TTC549 (cell line): Measurements from ENCODE around the gene LHCGR.
"Not testable (repeated sequence)": the region's sequence is repeated elsewhere in the genome, so short reads cannot be mapped to it uniquely, and the experiment has no call there.

ENCODE experiments used
- FAIRE-seq: peaks from 2 replicates; lab custom pipeline; 2012; peaks lifted over from hg19 to GRCh38; lab: Jason Lieb, UNC

The LHCGR gene

DNA sequence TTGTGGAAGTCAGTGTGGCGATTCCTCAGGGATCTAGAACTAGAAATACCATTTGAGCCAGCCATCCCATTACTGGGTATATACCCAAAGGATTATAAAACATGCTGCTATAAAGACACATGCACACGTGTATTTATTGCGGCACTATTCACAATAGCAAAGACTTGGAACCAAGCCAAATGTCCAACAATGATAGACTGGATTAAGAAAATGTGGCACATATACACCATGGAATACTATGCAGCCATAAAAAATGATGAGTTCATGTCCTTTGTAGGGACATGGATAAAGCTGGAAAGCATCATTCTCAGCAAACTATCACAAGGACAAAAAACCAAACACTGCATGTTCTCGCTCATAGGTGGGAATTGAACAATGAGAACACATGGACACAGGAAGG, 16.3 kb downstream of the LHCGR start:
- FAIRE-seq: not testable (repeated sequence)

DNA sequence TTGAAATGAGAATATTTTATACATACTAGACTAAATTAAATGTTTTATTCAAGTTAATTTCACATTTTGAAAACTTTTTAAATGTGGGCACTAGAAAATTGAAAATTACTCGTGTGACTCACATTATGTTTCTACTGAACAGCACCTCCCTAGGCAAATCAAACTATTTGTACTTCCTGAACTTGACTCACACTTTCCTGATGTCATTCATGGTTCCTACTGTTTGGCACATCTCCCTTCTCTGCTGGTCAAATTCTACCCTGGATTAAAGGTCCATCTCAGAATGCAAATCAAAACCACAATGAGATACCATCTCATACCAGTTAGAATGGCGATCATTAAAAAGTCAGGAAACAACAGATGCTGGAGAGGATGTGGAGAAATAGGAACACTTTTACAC, 16.7 kb downstream of the LHCGR start:
- FAIRE-seq: no peak

DNA sequence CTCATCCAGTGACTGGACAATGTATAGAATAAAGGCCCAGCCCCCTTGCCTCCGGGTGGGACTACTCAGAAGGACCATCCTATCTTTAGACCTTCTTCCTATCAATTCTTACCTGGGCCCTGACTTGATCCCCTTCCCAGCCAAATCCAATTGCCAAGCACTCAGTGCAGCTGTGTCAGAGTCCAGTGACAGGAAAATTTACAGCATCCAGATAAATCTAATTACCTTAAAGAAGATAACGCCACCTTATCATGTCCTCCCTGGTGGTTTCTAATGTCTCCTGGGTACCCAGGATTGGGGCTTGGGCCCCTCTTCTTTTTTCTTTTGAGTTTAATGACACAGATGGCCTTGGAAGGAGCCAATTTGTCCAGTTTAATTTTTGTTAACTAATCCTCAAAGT, 19.3 kb downstream of the LHCGR start:
- FAIRE-seq: no peak

DNA sequence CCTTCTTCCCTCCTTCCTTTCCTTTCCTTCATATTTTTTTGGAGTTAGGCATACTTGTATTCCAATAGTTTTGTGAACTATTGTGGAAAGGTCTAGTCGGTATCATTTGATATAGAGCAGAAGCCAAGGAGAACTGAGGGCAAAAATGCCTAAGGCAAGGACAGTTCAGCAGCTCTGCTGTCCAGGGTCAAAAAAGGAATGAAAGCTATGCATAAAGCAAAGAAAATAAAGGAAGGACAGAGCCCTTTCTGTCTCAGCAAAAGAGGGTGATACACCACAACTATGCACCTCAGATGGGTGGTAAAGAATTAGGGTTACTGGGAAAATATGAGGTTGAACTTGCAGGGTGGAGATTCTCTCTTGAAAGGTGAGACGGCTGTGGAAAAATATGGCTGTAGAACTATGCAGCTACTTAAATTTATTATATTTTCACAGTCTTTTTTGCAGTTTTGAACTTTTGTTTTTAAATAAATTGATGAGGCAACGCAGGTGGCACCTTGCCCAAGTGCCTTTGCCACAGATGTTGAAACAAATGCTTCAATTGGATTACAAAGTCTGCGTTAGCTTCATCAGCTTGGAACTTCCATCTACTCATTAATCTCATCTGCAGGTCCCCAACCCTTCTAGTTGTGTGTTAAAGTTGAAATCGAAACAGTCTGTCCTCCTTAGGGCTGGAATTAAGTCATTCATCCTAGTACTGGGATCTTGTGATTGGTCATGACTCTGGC, 20.8 kb downstream of the LHCGR start:
- FAIRE-seq: no peak

DNA sequence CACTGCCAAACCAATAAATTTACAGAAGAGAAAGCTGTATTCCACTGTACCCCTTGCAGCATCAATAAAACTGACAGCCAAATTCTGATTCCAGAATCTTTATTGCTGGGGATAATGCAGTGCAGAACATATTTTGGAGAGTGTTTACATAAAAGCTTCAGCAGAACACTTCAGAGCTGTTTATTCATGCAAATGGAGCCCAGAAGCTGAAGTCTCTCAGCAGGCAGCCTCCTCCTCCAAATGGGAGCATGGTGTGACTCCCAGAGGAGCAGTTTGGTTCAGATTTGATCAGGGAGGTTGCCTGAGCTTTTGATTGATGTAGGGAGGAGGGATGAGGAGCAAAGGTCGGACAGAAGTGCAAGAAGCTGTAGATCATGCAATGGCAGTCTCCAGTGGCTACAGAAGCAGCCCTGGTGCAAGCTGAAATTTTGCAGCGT, 22.4 kb downstream of the LHCGR start:
- no peak for FAIRE-seq

DNA sequence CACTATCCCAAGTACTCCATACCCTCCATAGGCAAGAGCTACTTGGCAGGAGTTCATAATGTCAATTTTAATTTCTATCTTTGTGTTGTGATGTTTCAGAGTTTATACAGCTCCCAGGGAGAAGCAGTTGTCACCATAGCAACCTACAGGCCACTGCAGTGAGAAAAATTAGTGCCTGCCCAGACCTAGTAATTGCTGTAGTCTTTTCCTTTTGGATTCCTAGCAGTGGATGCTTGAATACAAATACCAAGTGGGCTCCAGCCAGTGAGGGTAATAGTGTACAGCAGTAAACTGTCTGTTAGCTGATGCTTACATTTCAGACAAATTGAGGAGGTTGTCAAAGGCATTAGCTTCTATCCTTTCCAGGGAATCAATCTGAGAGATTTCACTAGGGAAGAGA, 26.7 kb downstream of the LHCGR start:
- no peak for FAIRE-seq

DNA sequence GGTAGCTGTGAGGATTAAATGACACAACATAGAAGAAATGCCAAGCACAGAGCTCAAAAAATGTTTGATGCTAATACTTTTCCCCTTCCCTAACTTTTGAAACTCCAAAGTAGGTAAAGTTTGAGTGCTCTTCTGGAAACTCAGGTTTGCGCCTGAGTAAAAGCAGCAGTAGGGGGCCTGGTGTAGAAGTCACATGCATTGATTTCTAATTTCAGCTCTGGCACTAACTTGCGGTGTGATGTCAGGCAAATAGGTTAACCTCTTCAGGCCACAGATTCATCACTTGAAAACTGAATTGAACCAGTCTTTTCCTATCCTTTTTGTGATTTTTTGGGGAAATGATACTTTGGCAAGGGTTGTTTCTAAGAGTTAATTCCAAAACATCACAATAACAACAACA, 27.2 kb downstream of the LHCGR start:
- no peak for FAIRE-seq

DNA sequence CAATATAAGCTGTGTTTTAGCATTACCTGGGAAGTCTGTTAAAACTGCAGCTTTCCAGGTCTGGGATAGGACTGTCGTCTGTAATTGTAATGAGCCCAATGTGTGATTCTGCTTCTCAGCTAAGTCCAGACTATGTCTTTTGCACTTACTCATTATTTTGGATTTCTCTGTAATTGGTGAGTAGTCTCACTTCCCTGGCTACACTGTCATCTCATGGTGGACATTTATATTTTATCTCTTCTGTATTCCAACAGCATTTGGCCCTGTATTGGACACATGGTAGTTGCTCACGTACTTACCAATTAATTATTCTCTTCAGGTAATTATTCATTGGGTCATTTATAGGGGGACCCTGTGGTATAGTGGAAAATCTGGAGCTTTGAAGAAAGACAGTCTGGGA, 28.0 kb downstream of the LHCGR start:
- FAIRE-seq: no peak

DNA sequence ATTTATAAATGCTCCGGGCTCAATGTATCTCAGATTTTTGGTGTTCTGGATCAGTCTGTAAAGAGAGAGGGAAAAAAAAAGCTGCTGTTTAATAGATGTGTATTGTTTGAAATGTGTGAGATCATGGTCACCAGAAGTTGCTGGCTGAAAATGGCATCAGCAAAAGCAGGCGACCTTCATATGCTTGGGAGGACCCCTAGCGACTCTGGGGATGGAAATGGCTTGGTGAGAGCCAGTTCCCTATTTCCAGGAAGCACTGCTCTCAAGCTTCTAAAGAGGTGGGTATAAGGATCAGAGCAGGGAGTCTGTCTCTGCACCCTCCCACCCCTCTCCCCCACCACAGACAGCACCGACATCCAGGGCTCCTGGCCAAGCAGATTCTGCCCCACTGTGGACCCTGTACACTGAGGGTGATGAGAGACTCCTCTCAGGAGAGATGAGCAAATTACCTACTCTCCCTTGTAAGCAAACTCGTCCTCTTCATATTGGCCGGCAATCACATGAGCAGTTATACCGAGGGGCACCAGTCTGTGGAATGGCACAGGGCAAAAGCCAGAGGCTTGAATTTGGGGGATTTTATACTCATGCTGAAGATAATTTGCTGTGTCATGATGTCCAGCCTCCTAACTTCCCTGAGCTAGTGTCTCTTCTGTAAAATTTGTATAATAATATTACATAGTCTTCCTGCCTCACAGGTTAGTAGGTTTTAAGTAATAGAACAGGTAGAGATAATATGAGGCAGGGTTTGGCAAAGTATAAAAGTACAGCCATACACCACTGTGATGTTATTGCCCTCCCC, 29.6 kb downstream of the LHCGR start:
- FAIRE-seq: no peak

DNA sequence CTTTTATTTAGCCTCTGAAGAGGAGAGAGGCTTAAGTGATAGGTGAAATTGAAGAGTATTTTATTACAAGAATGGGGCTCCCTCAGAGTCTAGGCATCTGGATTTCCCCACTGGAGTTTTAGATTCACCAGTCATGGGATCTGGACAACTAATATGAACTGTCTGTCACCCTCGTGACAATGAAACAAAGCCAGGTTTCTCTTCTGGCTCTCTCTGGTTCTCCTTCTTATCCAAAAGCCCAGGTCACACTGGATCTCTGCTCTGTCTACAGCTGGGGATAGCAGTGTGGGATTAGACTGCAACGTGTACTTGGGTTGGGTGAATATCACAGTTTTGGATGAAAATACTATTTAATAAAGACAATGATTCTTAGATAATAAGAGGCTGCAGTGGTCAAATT, 31.2 kb downstream of the LHCGR start:
- FAIRE-seq: no peak

DNA sequence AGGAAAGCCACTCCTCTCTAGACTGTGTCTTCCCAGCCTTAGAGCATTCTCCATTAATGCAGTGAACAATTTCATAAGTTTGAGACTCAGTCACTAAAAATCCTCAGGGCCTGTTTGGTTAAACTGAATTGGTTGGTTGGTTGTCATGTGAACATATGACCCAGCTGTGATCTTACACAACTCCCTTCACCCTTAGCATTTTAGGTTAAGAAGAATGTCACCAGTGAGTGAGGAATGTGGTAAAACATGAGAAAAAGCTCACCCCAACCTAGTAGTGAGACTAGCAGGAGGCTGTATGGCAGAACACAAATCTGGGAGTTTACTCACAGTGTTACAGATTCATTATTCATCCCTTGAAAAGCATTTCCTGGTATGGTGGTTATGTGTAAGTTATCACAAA, 32.4 kb downstream of the LHCGR start:
- no peak for FAIRE-seq

DNA sequence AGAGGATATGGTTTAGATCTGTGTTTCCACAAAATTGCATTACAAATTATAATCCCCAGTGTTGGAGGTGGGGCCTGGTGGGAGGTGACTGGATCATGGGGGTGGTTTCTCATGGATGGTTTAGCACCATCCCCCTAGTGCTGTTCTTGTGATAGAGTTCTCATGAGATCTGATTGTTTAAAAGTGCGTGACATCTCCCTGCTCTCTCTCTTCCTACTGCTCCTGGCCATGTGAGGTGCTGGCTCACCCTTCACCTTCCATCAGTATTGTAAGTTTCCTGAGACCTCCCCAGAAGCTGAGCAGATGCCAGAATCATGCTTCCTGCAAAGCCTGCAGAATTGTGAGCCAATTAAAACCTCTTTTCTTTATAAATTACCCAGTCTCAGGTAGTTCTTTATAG, 33.1 kb downstream of the LHCGR start:
- no peak for FAIRE-seq

DNA sequence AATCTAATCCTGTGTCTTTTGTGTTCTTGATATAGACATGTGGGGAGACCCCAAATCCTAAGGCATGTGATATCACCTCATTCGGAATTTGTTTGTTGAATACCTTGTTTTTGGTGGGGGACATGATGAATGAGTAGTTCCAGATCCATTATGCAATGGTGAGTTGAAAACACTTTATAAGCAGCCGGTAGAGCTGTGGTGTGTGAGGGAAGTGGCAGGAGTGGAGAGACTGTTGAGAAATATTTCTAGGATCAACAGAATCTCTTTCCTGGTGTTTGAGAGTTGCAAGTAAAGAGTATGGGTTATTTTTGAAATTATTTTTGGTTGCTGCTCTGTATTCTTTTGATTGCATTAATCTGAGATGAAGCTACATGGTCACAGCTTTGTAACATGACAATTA, 34.4 kb downstream of the LHCGR start:
- no peak for FAIRE-seq

DNA sequence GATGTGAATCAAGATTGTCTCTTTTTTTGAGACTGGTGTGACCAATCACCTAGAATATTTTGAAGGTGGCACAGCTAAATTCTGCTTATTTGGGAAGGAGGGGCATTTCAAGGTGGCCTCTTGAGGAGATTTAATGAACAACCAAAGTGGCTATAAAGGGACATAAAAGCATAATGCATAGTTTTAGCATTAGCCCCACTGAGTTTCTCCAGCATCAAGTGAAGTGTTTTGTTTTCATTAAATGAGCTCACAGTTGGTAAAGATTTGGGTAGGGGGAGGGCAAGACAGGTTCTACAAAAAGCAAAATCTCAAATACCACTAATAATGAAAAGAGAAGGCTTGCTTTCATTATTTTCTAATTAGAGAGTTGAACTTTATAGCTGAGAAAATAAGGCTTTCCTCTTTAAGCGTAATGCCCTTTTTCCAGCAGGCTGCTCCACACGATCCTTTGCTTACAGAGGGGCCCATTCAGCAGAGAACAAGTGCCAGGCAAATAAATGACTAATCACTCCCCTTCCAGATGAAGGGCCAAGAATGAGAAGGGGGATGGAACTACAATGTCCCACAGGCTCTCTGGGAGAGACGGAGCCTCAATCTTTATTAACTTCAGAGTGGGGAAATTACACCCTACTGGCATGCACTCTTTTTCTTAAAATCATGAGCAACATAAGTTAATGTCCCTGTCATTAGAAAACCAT, 35.9 kb downstream of the LHCGR start:
- no peak for FAIRE-seq

DNA sequence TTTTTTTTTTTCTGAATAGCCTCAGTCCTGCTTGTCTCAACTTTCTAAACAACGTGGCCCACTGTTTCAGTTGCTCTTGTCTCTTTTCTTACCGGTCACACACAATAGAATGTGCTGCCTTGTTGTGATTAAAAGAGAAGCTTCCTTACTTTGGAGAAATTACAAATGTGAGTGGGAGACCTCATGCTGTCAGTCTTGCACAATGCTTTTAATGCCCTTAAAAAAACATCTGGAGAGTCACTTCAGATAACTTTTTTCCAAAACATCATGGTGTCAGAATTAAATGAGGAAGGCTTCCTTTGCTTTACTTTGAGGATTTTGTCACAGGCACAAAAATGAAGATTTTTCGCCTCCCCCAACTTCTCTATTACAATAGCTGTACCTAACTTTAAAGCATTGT, 37.7 kb downstream of the LHCGR start:
- no peak for FAIRE-seq

DNA sequence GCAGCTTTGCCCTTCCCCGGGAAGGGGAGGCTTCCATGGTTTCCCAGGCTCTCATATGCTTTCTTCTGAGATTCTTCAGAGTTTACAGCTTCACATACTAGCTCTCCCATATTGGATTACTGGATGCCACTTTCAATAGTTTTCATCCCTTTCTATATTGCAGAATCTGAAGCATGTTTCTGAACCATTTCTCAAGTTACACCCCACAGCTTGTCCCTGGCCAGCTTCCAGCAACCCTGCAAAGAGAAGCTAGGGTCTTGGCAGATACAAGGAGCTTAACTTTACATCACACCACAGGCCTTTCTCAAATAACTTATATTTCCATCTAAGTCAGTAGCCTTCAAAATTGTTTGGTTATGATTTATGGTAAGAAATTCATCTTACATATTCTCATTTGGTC, 39.6 kb downstream of the LHCGR start:
- FAIRE-seq: no peak

DNA sequence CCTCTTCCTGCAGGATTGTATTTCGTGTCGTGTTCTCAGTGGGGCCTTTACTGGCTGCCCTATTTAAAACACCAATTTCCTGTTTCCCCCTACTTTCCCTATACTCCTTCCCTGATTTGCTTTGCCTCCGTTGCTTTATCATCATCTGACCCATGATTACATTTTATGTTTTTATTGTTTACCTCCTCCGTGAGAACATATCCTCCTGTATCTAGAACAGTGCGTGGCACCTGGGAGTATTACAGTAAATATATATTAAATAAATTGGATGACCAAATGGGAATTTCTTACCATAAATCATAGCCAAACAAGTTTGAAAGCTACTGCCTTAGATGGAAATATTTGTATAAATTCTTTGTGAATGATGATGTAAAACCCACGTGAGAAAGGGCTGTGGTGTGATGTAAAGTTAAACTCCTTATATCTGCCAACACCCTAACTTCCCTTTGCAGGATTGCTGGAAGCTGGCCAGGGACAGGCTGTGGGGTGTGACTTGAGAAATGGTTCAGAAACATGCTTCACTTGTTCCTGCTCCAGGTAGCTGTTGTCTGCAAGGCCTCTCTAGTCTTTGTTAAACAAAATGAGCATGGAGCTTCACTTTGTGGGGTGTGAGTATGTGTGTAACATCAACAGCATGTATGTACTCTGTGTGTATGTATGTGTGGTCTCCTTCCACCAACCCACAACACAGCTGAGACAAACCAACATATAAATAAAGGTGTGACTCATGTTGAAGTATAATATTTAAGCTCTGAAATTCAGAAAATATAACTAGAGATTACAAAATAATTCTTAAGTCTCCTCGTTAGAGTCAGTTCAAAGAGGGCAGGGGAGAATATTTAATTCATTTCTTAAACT, 40.3 kb downstream of the LHCGR start:
- FAIRE-seq: no peak

DNA sequence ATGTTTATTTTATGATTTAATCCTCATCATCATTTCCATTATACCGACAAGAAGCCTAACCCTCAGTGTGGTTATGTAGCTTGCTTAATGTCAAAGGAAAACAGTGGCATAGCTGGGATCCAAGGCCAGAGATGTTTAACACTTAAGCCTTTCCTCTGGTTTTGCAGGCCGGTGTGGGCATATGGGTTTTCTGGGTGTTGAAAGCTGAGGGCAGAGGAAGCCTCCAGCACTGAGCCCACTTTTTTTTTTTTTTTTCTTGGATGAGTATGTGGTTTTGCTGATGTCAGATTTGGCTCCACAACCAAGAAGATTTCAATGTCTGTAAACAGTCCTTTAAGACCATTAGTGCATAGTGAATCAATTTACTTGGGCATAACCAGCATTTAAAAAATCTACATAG, 41.3 kb downstream of the LHCGR start:
- FAIRE-seq: no peak

DNA sequence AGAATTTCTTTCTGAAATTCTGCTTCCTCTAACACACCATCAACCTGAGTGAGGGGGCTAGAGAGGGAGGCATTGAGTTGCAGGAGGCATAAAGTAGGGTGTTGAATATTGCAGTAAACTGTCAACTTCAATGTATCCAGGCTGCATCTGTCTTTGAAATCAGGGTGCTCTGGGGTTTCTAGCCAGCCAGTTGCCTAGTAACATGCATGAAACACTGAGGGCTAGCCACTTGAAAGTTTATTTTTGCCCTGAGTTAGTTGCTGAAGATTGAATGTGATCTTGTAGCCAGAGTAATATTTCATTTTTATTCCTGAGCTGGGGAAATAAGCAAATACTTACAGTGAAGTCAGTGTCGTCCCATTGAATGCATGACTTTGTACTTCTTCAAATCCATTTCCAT, 41.9 kb downstream of the LHCGR start:
- no peak for FAIRE-seq

DNA sequence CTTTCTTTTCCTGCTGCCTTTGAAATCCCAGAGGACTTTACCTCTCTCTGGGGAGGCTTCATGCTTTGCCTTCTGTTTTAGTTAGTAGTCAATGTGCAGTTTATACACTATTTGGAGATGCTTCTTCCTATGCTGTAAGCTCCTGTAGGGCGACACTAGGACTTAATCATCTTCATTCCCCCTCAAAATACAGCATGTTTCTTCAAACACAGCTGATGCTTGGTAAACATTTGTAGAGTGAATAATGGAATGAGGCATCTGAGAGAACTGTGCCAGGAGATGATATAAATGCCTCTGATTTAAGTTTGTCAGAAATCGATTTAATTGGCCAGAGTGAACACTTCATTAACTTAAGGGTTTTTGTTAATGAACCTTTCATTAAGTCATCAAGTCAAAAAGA, 43.4 kb downstream of the LHCGR start:
- no peak for FAIRE-seq

DNA sequence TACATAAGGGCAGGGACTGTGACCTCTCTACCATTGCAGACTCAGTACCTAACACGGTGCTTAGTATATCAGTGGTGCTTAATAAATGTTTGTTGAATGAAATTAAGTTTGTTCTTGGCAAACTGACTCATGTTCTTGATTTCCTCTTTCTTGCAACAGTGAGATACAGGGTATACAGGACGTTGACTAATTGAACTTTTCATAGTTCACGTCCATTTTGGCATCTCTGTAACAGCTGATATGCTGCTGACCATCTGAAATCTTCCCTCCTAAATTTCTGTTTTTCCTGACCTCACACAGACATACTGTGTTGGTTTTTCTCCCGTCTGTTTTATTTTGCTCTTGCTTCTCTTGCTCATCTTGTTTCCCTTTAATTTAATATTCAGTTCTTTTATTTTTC, 44.2 kb downstream of the LHCGR start:
- FAIRE-seq: no peak
